ENCODE data around the gene PPIC.
"Not testable (repeated sequence)": the region's sequence is repeated elsewhere in the genome, so short reads cannot be mapped to it uniquely, and the experiment has no call there.

The PPIC gene

DNA sequence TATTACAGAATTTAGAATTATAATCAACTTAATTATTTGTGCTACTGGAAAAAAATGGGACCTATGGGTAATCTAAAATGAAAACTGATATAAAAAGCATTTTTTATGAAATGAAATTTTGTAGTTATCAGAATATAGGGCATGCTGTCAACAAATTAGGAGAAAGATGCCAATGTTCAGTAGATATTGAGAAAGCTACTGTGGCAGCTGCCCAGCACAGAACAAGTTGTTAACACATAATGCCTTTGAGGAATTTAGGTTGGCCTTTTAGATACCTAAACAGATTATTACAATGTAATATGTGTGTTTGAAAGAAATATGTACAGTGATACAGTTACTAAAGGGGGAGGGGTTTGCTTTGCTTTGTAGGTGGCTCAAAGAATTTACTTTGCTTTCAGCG lies 54.1 kb downstream of the PPIC start:
- TF ChIP-seq, protein P1, sequence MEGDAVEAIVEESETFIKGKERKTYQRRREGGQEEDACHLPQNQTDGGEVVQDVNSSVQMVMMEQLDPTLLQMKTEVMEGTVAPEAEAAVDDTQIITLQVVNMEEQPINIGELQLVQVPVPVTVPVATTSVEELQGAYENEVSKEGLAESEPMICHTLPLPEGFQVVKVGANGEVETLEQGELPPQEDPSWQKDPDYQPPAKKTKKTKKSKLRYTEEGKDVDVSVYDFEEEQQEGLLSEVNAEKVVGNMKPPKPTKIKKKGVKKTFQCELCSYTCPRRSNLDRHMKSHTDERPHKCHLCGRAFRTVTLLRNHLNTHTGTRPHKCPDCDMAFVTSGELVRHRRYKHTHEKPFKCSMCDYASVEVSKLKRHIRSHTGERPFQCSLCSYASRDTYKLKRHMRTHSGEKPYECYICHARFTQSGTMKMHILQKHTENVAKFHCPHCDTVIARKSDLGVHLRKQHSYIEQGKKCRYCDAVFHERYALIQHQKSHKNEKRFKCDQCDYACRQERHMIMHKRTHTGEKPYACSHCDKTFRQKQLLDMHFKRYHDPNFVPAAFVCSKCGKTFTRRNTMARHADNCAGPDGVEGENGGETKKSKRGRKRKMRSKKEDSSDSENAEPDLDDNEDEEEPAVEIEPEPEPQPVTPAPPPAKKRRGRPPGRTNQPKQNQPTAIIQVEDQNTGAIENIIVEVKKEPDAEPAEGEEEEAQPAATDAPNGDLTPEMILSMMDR (conservative IDR thresholded peaks at IDR 0.05; ENCODE audit: control insufficient read depth, insufficient read depth, low read depth, low read length): no peak
- no peak for DNase-seq (ENCODE audit: low read depth)
- H3K4me3 ChIP-seq (ENCODE audit: control insufficient read depth, low read depth, low read length): no peak overlapping the region

DNA sequence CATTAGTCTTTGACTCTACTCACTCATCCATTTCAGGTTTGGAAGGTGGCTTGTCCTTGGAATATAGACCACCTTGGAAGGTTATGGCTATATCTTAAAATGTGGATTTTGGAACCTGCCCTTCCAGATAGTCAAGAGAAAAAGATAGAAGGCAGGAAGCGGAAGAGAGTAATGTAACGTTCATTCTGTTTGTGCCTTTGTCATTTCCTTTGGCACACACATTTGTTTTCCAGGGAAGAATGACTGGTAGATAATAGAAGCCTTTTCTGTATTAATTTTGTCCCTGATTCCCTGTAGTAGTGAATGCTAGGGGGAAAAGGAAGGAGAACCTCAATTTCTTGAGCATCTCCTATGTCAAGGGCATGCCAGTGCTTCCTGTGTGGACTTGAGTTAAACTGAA lies 54.7 kb downstream of the PPIC start:
- H3K4me3 ChIP-seq (ENCODE audit: control insufficient read depth, low read depth, low read length): no peak overlapping the region
- DNase-seq (ENCODE audit: low read depth): no peak
- TF ChIP-seq, protein P1 (conservative IDR thresholded peaks at IDR 0.05; ENCODE audit: control insufficient read depth, insufficient read depth, low read depth, low read length): no peak

DNA sequence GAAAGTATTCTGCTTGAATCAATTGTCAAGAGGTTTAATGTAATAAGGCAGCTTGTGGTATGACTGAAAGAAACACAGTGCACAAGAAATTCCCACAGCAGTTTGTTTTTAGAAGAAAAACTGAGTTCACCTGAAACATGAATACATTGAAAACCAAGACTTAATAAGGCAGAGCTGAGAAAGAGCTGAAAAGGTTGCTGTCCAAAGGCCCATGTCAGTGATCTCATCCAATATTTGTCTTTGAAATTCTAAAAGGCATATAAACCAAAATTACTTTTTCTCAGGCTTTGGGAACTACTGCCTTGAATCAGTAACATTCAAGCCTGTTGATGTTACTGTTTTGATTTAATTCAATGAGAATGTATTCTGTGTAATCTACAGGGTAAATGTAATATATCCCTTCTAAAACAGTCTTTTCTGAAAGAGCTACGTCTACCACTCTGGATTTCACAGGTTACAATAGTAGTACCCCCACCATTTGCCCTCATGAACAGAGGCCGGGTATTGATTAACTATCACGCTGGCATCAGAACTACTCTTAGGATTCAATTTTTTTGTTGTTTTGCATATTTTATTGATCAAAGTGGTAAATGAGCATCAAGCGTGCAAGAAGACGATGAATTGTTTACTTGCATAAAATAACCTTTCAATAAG lies 57.8 kb downstream of the PPIC start:
- no peak overlapping the region for H3K4me3 ChIP-seq (ENCODE audit: control insufficient read depth, low read depth, low read length)
- DNase-seq (ENCODE audit: low read depth): no peak
- TF ChIP-seq, protein P1 (conservative IDR thresholded peaks at IDR 0.05; ENCODE audit: control insufficient read depth, insufficient read depth, low read depth, low read length): no peak

DNA sequence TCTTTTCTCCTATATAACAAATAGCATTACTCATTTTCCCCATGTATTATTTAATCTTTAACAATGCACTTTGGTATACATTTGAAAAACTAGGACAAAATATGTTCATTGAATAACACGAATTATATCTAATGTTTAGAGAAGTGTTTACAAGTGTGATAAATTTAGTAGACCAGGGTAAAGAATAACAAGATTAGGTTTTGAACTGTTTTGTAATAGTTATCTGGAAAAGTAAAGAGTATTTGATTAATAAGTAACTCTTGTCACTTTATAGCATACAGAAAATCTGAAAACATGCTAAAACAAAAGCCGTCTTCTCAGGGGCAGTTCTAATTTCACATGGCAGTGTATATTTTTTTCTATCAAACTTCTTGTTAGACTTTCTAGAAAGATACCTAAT lies 58.5 kb downstream of the PPIC start:
- H3K4me3 ChIP-seq (ENCODE audit: control insufficient read depth, low read depth, low read length): no peak overlapping the region
- TF ChIP-seq, protein P1 (conservative IDR thresholded peaks at IDR 0.05; ENCODE audit: control insufficient read depth, insufficient read depth, low read depth, low read length): no peak
- DNase-seq (ENCODE audit: low read depth): no peak

DNA sequence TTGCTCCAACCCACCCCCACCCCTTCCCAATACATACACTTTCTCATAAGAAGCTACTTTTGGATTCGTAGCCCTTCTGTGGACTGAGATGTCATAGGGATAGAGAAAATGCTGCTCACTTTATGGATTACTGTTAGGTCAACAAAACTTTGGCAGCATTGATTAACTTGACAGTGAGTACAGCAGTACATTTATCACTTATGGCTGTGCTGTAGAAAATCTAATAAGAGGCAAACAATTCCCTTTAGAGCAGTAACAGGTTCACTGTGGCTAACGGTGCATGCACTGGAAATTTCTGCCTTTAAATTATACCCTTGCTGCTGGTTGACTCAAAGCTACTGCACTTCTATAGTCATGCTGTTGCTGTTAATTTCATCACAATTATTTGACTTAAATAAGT lies 59.2 kb downstream of the PPIC start:
- TF ChIP-seq, protein P1 (conservative IDR thresholded peaks at IDR 0.05; ENCODE audit: control insufficient read depth, insufficient read depth, low read depth, low read length): no peak
- no peak for DNase-seq (ENCODE audit: low read depth)
- H3K4me3 ChIP-seq (ENCODE audit: control insufficient read depth, low read depth, low read length): no peak overlapping the region

DNA sequence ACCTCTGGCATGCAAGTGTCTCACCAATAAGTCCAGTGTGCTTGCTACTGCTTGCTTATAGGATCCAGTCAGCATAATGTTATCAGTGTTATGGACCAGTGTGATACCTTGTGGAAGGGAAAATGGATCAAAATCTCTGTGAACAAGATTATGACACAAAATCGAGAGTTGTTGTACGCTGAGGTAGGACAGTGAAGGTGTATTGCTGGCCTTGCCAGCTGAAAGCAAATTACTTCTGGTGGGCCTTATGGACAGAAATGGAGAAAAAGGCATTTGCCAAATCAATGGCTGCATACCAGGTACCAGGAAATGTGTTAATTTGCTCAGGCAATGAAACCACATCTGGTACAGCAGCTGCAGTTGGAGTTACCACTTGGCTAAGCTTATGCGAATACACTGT lies 62.3 kb downstream of the PPIC start:
- DNase-seq (ENCODE audit: low read depth); H3K4me3 ChIP-seq (ENCODE audit: control insufficient read depth, low read depth, low read length): not testable (repeated sequence)

DNA sequence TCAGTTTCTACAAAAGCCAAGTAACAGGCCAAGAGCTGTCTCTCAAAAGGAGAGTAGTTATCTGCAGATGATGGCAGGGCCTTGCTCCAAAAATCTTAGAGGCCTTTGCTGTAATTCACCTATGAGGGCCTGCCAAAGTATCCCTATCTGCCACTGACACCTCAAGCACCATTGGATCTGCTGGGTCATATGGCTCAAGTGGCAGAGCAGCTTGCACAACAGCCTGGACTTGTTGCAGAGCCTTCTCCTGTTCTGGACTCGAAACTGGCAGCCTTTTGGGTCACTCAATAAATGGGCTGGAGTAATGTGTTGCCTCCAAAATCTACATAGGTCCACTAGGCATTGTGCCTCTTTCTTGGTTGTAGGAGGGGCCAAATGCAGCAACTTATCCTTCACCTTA lies 62.8 kb downstream of the PPIC start:
- H3K4me3 ChIP-seq (ENCODE audit: control insufficient read depth, low read depth, low read length); DNase-seq (ENCODE audit: low read depth): not testable (repeated sequence)
